OCI-LY7 (cell line): ENCODE data around the gene PLCXD3. TPM values are rescaled to one million over a fixed set of nuclear protein-coding genes. Genes with fewer than 3 reads are reported as not detected.
"Not testable (repeated sequence)": the region's sequence is repeated elsewhere in the genome, so short reads cannot be mapped to it uniquely, and the experiment has no call there.

Experiments
- BruUV-seq: library from RNA; stranded (reverse); fragments of 400-500 nt; replicated peaks from 2 replicates; lab custom pipeline; 2021; lab: Mats Ljungman, UMichigan
- CTCF ChIA-PET: fragments of 300-600 bp; sonication (Branson Sonifier 250); formaldehyde crosslinking; loops from one replicate; lab custom pipeline; 2022; ENCODE audit warnings: antibody characterized with exemption; ENCODE audit not compliant: unreplicated experiment; lab: Charles Lee
- POLR2A ChIA-PET: fragments of 300-600 bp; sonication (Branson Sonifier 250); formaldehyde crosslinking; loops from one replicate; lab custom pipeline; 2022; ENCODE audit warnings: antibody characterized with exemption; lab: Charles Lee
- DNase-seq: peaks from one replicate; pipeline ENCODE4 v3.0.0-alpha.2; 2015; ENCODE audit warnings: low spot score
- H2AFZ ChIP-seq: fragments of 200-600 bp; sonication (generic), shearing (Covaris generic); 2 replicates; pipeline ENCODE4 v1.6.1; 2014; ENCODE audit warnings: mild to moderate bottlenecking, antibody characterized with exemption, low read length, moderate library complexity
- H3K27ac ChIP-seq: fragments of 200-600 bp; sonication (generic); 2 replicates; pipeline ENCODE4 v1.5.1; 2014; ENCODE audit warnings: mixed run types, low read depth, mild to moderate bottlenecking, moderate library complexity, low read length, inconsistent platforms; ENCODE audit not compliant: poor library complexity, severe bottlenecking
- H3K36me3 ChIP-seq: fragments of 200-600 bp; sonication (generic); 2 replicates; pipeline ENCODE4 v1.6.1; 2014; ENCODE audit warnings: mild to moderate bottlenecking, antibody characterized with exemption, low read length, moderate library complexity, mixed read lengths; ENCODE audit not compliant: insufficient read depth
- H3K4me1 ChIP-seq: fragments of 200-600 bp; sonication (generic); 2 replicates; pipeline ENCODE4 v1.5.1; 2014; ENCODE audit warnings: mild to moderate bottlenecking, low read length; ENCODE audit not compliant: insufficient read depth, poor library complexity, severe bottlenecking
- H3K4me2 ChIP-seq: fragments of 200-600 bp; sonication (generic); 2 replicates; pipeline ENCODE4 v1.6.1; 2014; ENCODE audit warnings: mild to moderate bottlenecking, low read length
- H3K4me3 ChIP-seq: fragments of 200-600 bp; sonication (generic); 2 replicates; pipeline ENCODE4 v1.5.1; 2014; ENCODE audit warnings: mild to moderate bottlenecking, low read depth, low read length; ENCODE audit not compliant: poor library complexity, severe bottlenecking
- H3K79me2 ChIP-seq: fragments of 200-600 bp; sonication (generic); 2 replicates; pipeline ENCODE4 v1.6.1; 2016; ENCODE audit warnings: low read depth, mild to moderate bottlenecking, low read length, moderate library complexity, mixed read lengths; ENCODE audit not compliant: insufficient read depth
- H3K9me2 ChIP-seq: fragments of 200-600 bp; sonication (generic); 2 replicates; pipeline ENCODE4 v1.6.1; 2016; ENCODE audit warnings: mild to moderate bottlenecking, low read length, mixed read lengths; ENCODE audit not compliant: insufficient read depth
- H3K9me3 ChIP-seq: fragments of 200-600 bp; sonication (generic); 2 replicates; pipeline ENCODE4 v1.6.1; 2014; ENCODE audit warnings: mild to moderate bottlenecking, mixed run types, low read length, mixed read lengths
- H4K20me1 ChIP-seq: fragments of 200-600 bp; sonication (generic); 2 replicates; pipeline ENCODE4 v1.6.1; 2014; ENCODE audit warnings: mild to moderate bottlenecking, antibody characterized with exemption, low read length, moderate library complexity, mixed read lengths; ENCODE audit not compliant: insufficient read depth
- EZH2phosphoT487 ChIP-seq: fragments of 200-600 bp; sonication (generic); IDR thresholded peaks from 2 replicates; pipeline ENCODE4 v1.6.1; 2018; ENCODE audit warnings: low read depth, borderline replicate concordance, mild to moderate bottlenecking, mixed run types, antibody characterized with exemption, low read length, moderate library complexity, mixed read lengths
- intact Hi-C: fragments of 100-400 bp; cut with micrococcal nuclease; formaldehyde crosslinking; loops from one replicate; pipeline ENCODE4 v1.10.0; 2022; ENCODE audit not compliant: unreplicated experiment
- total RNA-seq, 2 experiments: library from RNA; depleted of rRNA in 1 of 2; stranded (reverse); fragments of >200 nt in 1 of 2; shearing (Covaris generic) in 1 of 2; gene quantifications; 2 replicates each; pipeline ENCODE4 v1.2.3, GENCODE V29; 2014 to 2022
- TF ChIP-seq, protein P1 (sequence below): fragments of 200-600 bp; sonication (generic); conservative IDR thresholded peaks from 2 replicates; pipeline ENCODE4 v1.5.1; 2014; ENCODE audit warnings: mild to moderate bottlenecking, antibody characterized with exemption, low read length, moderate library complexity, mixed read lengths

The PLCXD3 gene
- total RNA-seq, 2 experiments from 2014 or later: not detected

DNA sequence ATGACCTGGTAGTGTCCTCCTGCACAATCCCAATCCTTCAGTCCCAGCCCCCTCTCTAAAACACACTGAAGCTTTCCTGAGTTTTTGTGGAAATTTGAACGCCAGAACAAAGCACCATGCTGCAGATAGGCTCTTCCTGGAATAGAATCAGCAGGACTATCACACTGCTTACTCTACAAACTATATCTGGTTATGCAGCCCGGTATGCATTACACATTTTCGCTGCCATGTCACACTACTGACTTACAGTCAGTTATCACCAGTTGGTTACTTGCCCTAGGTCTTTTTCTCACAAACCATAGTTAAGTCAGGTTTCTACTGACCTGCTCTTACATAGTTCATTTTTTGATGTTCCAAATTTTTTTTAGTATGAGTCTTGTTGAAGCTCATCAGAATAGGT, 24.9 kb downstream of the PLCXD3 start:
- no TSS peak for BruUV-seq
- no peak overlapping the region for H3K4me3 ChIP-seq
- intact Hi-C loops: no loop called here
- ChIA-PET CTCF (no interaction called here), POLR2A (no interaction called here)
- H3K9me2 ChIP-seq: no peaks in the 10 kb centered on the region
- DNase-seq: no peak
- TF ChIP-seq EZH2phosphoT487: no peak
- TF ChIP-seq, protein P1, sequence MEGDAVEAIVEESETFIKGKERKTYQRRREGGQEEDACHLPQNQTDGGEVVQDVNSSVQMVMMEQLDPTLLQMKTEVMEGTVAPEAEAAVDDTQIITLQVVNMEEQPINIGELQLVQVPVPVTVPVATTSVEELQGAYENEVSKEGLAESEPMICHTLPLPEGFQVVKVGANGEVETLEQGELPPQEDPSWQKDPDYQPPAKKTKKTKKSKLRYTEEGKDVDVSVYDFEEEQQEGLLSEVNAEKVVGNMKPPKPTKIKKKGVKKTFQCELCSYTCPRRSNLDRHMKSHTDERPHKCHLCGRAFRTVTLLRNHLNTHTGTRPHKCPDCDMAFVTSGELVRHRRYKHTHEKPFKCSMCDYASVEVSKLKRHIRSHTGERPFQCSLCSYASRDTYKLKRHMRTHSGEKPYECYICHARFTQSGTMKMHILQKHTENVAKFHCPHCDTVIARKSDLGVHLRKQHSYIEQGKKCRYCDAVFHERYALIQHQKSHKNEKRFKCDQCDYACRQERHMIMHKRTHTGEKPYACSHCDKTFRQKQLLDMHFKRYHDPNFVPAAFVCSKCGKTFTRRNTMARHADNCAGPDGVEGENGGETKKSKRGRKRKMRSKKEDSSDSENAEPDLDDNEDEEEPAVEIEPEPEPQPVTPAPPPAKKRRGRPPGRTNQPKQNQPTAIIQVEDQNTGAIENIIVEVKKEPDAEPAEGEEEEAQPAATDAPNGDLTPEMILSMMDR: no peak
- H3K4me1 ChIP-seq: no peaks in the 10 kb centered on the region
- H2AFZ ChIP-seq: no peak overlapping the region
- H3K36me3 ChIP-seq: no peaks in the 10 kb centered on the region
- H4K20me1 ChIP-seq: no peaks in the 10 kb centered on the region
- no peak overlapping the region for H3K4me2 ChIP-seq
- no peaks in the 10 kb centered on the region for H3K79me2 ChIP-seq
- no peaks in the 10 kb centered on the region for H3K9me3 ChIP-seq
- no peak overlapping the region for H3K27ac ChIP-seq

DNA sequence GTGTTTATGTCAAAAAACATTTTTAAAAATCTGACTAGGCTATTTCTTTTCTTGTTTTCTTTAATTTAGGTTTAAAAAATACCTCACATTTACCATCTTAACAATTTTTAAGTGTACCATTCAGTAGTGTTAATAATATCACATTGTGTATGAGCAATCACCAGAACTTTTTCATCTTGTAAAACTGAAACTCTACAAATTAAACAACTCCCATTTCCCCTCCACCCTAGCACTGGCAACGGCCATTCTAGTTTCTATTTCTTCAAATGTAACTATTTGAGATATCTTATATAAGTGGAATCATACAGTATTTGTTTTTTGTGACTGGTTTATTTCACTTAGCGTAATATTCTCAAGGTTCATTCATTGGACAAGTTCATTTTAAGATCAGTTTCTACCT, 27.7 kb downstream of the PLCXD3 start:
- Histone ChIP-seq H3K4me1 (no peaks in the 10 kb centered on the region), H2AFZ (no peak overlapping the region), H3K9me3 (no peaks in the 10 kb centered on the region), H3K4me3 (no peak overlapping the region), H3K36me3 (no peaks in the 10 kb centered on the region), H3K27ac (no peak overlapping the region), H3K4me2 (no peak overlapping the region), H3K9me2 (no peaks in the 10 kb centered on the region), H4K20me1 (no peaks in the 10 kb centered on the region), H3K79me2 (no peaks in the 10 kb centered on the region)
- CTCF ChIA-PET: no interaction called here
- intact Hi-C loops: no loop called here
- POLR2A ChIA-PET: no interaction called here
- no peak for DNase-seq
- no TSS peak for BruUV-seq
- no peak for TF ChIP-seq EZH2phosphoT487
- TF ChIP-seq, protein P1: no peak

DNA sequence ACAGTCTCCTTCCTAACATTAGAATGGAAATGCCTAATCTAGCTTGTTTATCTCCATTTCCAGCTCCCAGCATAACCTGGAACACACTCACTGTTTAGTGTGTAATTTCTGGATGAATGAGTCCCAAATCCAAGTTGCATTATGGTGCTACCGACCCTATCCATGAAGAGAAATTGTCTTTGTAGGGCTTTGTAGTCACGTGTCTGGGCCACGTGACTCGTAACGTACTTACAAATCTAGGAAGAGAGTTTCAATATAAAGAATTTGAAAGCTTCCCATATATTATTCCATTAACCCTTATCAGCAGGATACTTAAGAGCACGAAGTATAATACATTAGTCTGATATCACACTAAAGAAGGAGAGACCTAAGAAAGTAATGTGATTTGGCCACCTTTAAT, 28.2 kb downstream of the PLCXD3 start:
- no peaks in the 10 kb centered on the region for H3K4me1 ChIP-seq
- no peaks in the 10 kb centered on the region for H3K9me3 ChIP-seq
- no peak for TF ChIP-seq EZH2phosphoT487
- TF ChIP-seq, protein P1: no peak
- no peaks in the 10 kb centered on the region for H3K79me2 ChIP-seq
- BruUV-seq: no TSS peak
- H3K4me2 ChIP-seq: no peak overlapping the region
- no peak overlapping the region for H2AFZ ChIP-seq
- no peaks in the 10 kb centered on the region for H3K9me2 ChIP-seq
- H3K4me3 ChIP-seq: no peak overlapping the region
- CTCF ChIA-PET: no interaction called here
- no peak for DNase-seq
- no peaks in the 10 kb centered on the region for H3K36me3 ChIP-seq
- H4K20me1 ChIP-seq: no peaks in the 10 kb centered on the region
- no peak overlapping the region for H3K27ac ChIP-seq
- intact Hi-C loops: no loop called here
- POLR2A ChIA-PET: interaction anchor here (0.6 kb wide), 1 partner anchor 578 kb away, joined by 3 read pairs; no protein-coding TSS in a partner anchor

DNA sequence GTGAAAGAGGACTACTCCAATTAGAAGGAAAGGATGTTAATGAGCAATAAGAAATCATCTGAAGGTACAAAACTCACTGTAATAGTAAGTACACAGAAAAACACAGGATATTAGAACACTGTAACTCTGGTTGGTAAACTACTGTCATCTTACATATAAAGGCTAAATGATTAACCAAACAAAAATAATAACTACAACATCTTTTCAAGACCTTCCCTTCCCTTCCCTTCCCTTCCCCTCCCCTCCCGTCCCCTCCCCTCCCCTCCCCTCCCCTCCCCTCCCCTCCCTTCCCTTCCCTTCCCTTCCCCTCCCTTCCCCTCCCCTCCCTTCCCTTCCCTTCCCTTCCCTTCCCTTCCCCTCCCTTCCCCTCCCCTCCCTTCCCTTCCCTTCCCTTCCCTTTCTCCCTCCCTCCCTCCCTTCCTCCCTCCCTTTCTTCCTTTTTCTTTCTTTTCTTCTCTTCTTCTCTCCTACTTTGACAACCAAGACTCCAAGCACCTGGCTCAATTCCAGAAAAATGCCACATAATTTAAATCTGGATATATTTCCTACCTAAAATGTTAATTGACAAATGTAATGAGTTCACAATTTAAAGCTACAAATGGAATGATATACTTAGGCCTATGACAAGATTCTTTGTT, 38.7 kb downstream of the PLCXD3 start:
- DNase-seq, H3K36me3 ChIP-seq, H3K9me3 ChIP-seq, H3K4me3 ChIP-seq, H2AFZ ChIP-seq, intact Hi-C loops, H3K79me2 ChIP-seq, H3K9me2 ChIP-seq, H4K20me1 ChIP-seq, H3K4me1 ChIP-seq, H3K27ac ChIP-seq, BruUV-seq, H3K4me2 ChIP-seq, CTCF ChIA-PET, POLR2A ChIA-PET: not testable (repeated sequence)
